Naive thymus-derived CD4-positive, alpha-beta T cell (primary cell): Measurements from ENCODE around the gene TOMM7. TPM values are rescaled to one million over a fixed set of nuclear protein-coding genes. Genes with fewer than 3 reads are reported as not detected.

Source experiments
- ATAC-seq: fragments of 150-1000 bp; cut with Tn5 transposase; 2 replicates; pipeline ENCODE4 v1.10.0; 2021; ENCODE audit warnings: mild to moderate bottlenecking, moderate library complexity
- CTCF ChIA-PET: fragments of 350-600 bp; sonication (Branson Sonifier 250); formaldehyde crosslinking; loops from one replicate; lab custom pipeline; 2021; ENCODE audit warnings: antibody characterized with exemption; lab: Charles Lee
- POLR2A ChIA-PET: fragments of 350-600 bp; sonication (Branson Sonifier 250); formaldehyde crosslinking; loops from one replicate; lab custom pipeline; 2021; ENCODE audit warnings: antibody characterized with exemption, inconsistent platforms; lab: Charles Lee
- DNase-seq, 9 donors: peaks; one replicate each; pipeline versions ENCODE4 v3.0.0 to v3.0.0-alpha.2; 2020 to 2022; ENCODE audit warnings: mixed read lengths in 1 of 9
- H3K27ac ChIP-seq: one replicate; pipeline ENCODE4 v1.7.0; 2013; ENCODE audit warnings: mild to moderate bottlenecking, low read depth, low read length, moderate library complexity
- H3K27me3 ChIP-seq, 2 donors: one replicate each; pipeline ENCODE4 v1.7.0; 2013; ENCODE audit warnings: low read length in 2 of 2, mild to moderate bottlenecking in 2 of 2, moderate library complexity in 2 of 2; ENCODE audit not compliant: control insufficient read depth in 2 of 2, insufficient read depth in 2 of 2
- H3K36me3 ChIP-seq, 3 experiments: 1 replicate in 2 of 3; 2 replicates in 1 of 3; pipeline ENCODE4 v1.7.0; 2013; ENCODE audit warnings: low read length in 3 of 3, mild to moderate bottlenecking in 3 of 3, moderate library complexity in 1 of 3; ENCODE audit not compliant: insufficient read depth in 3 of 3, control insufficient read depth in 2 of 3
- H3K4me1 ChIP-seq, 2 donors: one replicate each; pipeline ENCODE4 v1.7.0; 2013; ENCODE audit warnings: low read length in 2 of 2, mild to moderate bottlenecking in 2 of 2, moderate library complexity in 1 of 2; ENCODE audit not compliant: control insufficient read depth in 2 of 2, insufficient read depth in 2 of 2
- H3K4me3 ChIP-seq: 2 replicates; pipeline ENCODE4 v1.7.0; 2013; ENCODE audit warnings: mild to moderate bottlenecking, low read length
- H3K9me3 ChIP-seq, 3 experiments: 1 replicate in 2 of 3; 2 replicates in 1 of 3; pipeline ENCODE4 v1.7.0; 2013; ENCODE audit warnings: low read length in 3 of 3; ENCODE audit not compliant: control insufficient read depth in 2 of 3
- H3K27ac Mint-ChIP-seq, 9 donors: one replicate each; pipeline ENCODE4 v1.8.0; 2020 to 2022; ENCODE audit warnings: mixed read lengths in 9 of 9, mild to moderate bottlenecking in 8 of 9, moderate library complexity in 5 of 9, inconsistent platforms in 2 of 9
- H3K27me3 Mint-ChIP-seq, 5 donors: one replicate each; pipeline ENCODE4 v1.8.0; 2021 to 2022; ENCODE audit warnings: mixed read lengths in 5 of 5, mild to moderate bottlenecking in 1 of 5
- H3K36me3 Mint-ChIP-seq, 5 donors: one replicate each; pipeline ENCODE4 v1.8.0; 2020 to 2022; ENCODE audit warnings: mixed read lengths in 5 of 5, mild to moderate bottlenecking in 3 of 5, inconsistent platforms in 1 of 5
- H3K4me1 Mint-ChIP-seq, 7 donors: one replicate each; pipeline ENCODE4 v1.8.0; 2020 to 2022; ENCODE audit warnings: mixed read lengths in 7 of 7, mild to moderate bottlenecking in 3 of 7, inconsistent platforms in 1 of 7
- H3K4me3 Mint-ChIP-seq, 10 donors: one replicate each; pipeline ENCODE4 v1.8.0; 2020 to 2022; ENCODE audit warnings: mild to moderate bottlenecking in 10 of 10, mixed read lengths in 10 of 10, moderate library complexity in 6 of 10, inconsistent platforms in 2 of 10
- H3K9me3 Mint-ChIP-seq, 11 donors: one replicate each; pipeline ENCODE4 v1.8.0; 2020 to 2022; ENCODE audit warnings: mixed read lengths in 11 of 11, mild to moderate bottlenecking in 4 of 11, inconsistent platforms in 1 of 11, moderate library complexity in 1 of 11
- intact Hi-C, 2 donors: fragments of 100-400 bp; cut with micrococcal nuclease; formaldehyde crosslinking; loops; one replicate each; pipeline ENCODE4 v1.15.1; 2023
- polyA plus RNA-seq, 2 donors: library from polyadenylated mRNA; unstranded; fragments of 300-500 nt; fragmentation: Illumina TruSeq; gene quantifications; one replicate each; pipeline ENCODE4 v1.2.3, GENCODE V29; 2021
- total RNA-seq, 6 experiments: library from RNA in 5 of 6; stranded (reverse) in 5 of 6; gene quantifications; 1 replicate in 5 of 6; 2 replicates in 1 of 6; pipeline ENCODE4 v1.2.3 and lab custom pipeline; 2021 to 2026

Gene TOMM7
- total and polyA plus RNA-seq, 7 experiments from 2014 or later = 302 to 737 (median 498) TPM

DNA sequence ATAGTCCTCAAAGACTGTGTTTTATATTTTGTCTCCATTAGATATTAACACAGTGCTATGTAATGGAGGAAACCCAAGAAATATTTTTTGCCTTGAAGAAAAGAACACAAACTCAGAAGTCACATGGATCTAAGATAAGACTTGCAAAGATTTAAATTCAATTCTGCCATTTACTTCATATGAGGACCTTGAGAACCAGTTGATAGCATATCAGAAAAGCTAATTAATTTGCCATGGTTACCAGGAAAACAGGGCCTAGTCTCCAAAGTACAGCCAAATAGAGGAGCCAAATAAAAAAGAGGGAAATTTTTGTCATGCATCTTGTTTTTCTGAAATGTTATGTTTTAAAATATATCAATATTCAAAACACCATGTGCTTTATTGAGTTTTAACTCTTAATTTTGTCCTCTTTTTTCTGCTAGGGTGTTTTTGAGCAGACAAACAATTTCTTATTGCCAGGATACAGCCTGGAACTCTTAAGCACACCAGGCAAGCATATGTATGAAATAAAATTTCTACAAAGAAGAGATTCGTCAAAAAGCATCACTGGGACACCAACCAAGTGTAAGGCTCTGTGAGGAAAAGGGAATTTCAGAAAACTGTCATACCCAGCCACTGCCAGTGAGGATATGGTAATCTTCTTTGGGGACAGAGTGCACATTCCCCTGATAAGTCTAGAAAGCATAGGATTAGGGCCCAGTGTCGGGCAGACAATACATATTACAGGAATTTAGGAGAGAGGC is 10.6 kb upstream of the TOMM7 start:
- Histone ChIP-seq H3K4me1 (no peaks in the 10 kb centered on the region), H3K36me3 (no peaks in the 10 kb centered on the region), H3K27ac (no peak overlapping the region), H3K4me3 (no peak overlapping the region), H3K27me3 (no peaks in the 10 kb centered on the region), H3K9me3 (no peaks in the 10 kb centered on the region)
- DNase-seq (no peak), ATAC-seq (no peak)
- ChIA-PET CTCF (no interaction called here), POLR2A (interaction anchor here (1.6 kb wide), 1 partner anchor 10 kb away, joined by 4 read pairs; no protein-coding TSS in a partner anchor)
- peaks cover 0 to 4% (median 0%) of the 10 kb centered on the region in 5 donors for H3K36me3 Mint-ChIP-seq
- H3K4me3 Mint-ChIP-seq = no peak overlapping the region
- no peaks in the 10 kb centered on the region for H3K9me3 Mint-ChIP-seq
- H3K4me1 Mint-ChIP-seq = peaks cover 0 to 2% (median 0%) of the 10 kb centered on the region in 7 donors
- H3K27ac Mint-ChIP-seq = no peak overlapping the region
- intact Hi-C loops = no loop called here
- peaks cover 0 to 24% (median 8%) of the 10 kb centered on the region in 5 donors for H3K27me3 Mint-ChIP-seq

- Histone ChIP-seq H3K4me1 (no peaks in the 10 kb centered on the region), H3K36me3 (no peaks in the 10 kb centered on the region), H3K9me3 (no peaks in the 10 kb centered on the region), H3K4me3 (no peak overlapping the region), H3K27me3 (peaks cover 0 to 5% of the 10 kb centered on the region in 2 donors), H3K27ac (no peak overlapping the region)
- peaks cover 0 to 4% (median 0%) of the 10 kb centered on the region in 5 donors for H3K36me3 Mint-ChIP-seq
- no peaks in the 10 kb centered on the region for H3K9me3 Mint-ChIP-seq
- H3K4me3 Mint-ChIP-seq = no peak overlapping the region
- DNase-seq (no peak), ATAC-seq (no peak)
- ChIA-PET POLR2A (no interaction called here), CTCF (no interaction called here)
- H3K4me1 Mint-ChIP-seq = no peaks in the 10 kb centered on the region
- peaks cover 0 to 25% (median 5%) of the 10 kb centered on the region in 5 donors for H3K27me3 Mint-ChIP-seq
- intact Hi-C loops = no loop called here
- no peak overlapping the region for H3K27ac Mint-ChIP-seq
Observed at GRCh38 chr7:22832401-22832800, 9.8 kb upstream of the TOMM7 start.

DNA sequence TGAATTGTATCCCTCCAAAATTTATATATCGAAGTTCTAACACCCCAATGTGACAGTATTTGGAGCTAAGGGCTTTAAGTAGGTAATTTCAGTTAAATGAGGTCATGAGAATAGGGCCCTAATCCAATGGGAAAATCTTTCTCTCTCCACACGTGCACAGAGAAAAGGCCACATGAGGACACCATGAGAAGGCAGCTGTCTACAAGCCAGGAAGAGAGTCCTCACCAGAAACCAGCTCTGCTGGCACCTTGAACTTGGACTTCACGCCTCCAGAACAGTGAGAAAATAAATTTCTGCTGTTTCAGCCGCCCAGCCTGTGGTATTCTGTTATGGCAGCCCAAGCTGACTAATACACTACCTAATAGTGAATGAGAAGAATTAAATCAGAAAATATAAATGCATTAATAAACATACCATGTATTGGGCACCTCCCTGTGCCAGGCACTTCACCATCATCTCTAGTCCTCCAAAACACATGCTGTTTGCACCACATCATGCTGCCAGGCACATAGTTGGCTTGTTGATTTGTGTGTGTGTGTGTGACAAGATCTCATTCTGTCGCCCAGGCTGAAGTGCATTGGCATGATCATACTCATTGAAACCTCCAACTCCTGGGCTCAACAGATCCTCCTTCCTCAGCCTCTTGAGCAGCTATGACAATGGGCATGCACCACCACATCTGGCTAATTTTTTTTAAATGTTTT is 9.1 kb upstream of the TOMM7 start:
- POLR2A ChIA-PET = no interaction called here
- H3K4me1 Mint-ChIP-seq = no peaks in the 10 kb centered on the region
- no peaks in the 10 kb centered on the region for H3K4me1 ChIP-seq
- ATAC-seq (no peak), DNase-seq (no peak)
- H3K4me3 Mint-ChIP-seq = no peak overlapping the region
- intact Hi-C loops = no loop called here
- H3K27me3 Mint-ChIP-seq = peaks cover 0 to 27% (median 10%) of the 10 kb centered on the region in 5 donors
- H3K9me3 ChIP-seq = no peaks in the 10 kb centered on the region
- CTCF ChIA-PET = interaction anchor here (0.7 kb wide), 1 partner anchor 9 kb away, joined by 3 read pairs; the partner anchor contains the start of gene TOMM7
- no peak overlapping the region for H3K27ac ChIP-seq
- no peaks in the 10 kb centered on the region for H3K36me3 ChIP-seq
- H3K27ac Mint-ChIP-seq = no peak overlapping the region
- H3K9me3 Mint-ChIP-seq = peaks cover 0 to 1% (median 0%) of the 10 kb centered on the region in 11 donors
- peaks cover 0 to 4% (median 0%) of the 10 kb centered on the region in 5 donors for H3K36me3 Mint-ChIP-seq
- H3K4me3 ChIP-seq = no peak overlapping the region
- peaks cover 0 to 6% of the 10 kb centered on the region in 2 donors for H3K27me3 ChIP-seq

DNA sequence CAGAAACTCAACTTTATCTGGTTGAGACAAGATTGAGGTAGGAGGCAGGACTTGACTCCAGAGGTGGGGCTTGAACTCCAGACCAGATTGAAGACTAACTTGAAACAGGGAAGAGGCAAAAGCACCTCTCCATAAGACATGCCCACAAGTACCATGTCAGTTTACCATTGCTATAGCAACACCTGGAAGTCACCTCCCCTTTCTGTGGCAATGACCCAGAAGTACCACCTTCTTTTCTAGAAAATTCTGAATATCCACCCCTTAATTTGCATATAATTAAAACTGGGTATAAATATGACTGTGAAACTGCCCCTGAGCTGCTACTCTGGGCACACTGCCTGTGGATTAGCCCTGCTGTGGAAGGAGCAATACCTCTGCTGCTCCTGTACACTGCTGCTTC is 4.9 kb upstream of the TOMM7 start:
- peaks cover 0 to 6% (median 1%) of the 10 kb centered on the region in 5 donors for H3K36me3 Mint-ChIP-seq
- ChIA-PET CTCF (no interaction called here), POLR2A (no interaction called here)
- peaks cover 0 to 6% of the 10 kb centered on the region in 2 donors for H3K27me3 ChIP-seq
- no peak overlapping the region for H3K27ac Mint-ChIP-seq
- H3K4me3 ChIP-seq = no peak overlapping the region
- peaks cover 0 to under 1% (median 0%) of the 10 kb centered on the region in 3 experiments for H3K36me3 ChIP-seq
- H3K9me3 ChIP-seq = no peaks in the 10 kb centered on the region
- ATAC-seq (no peak), DNase-seq (no peak)
- peaks cover 0 to 14% (median 9%) of the 10 kb centered on the region in 7 donors for H3K4me1 Mint-ChIP-seq
- no peak overlapping the region for H3K4me3 Mint-ChIP-seq
- peaks cover 15 to 43% (median 23%) of the 10 kb centered on the region in 5 donors for H3K27me3 Mint-ChIP-seq
- H3K9me3 Mint-ChIP-seq = peaks cover 0 to 3% (median 0%) of the 10 kb centered on the region in 11 donors
- peaks cover 0 to 5% of the 10 kb centered on the region in 2 donors for H3K4me1 ChIP-seq
- H3K27ac ChIP-seq = no peak overlapping the region
- intact Hi-C loops = loop anchor here (10.0 kb wide), 2 partner anchors 467 to 707 kb away; partner anchors contain the start of genes MALSU1 (in 1 of the 2) and TRA2A (in 1 of the 2)

- ChIA-PET POLR2A (interaction anchor here (1.5 kb wide), 1 partner anchor 11 kb away, joined by 3 read pairs; no protein-coding TSS in a partner anchor), CTCF (interaction anchor here (1.1 kb wide), 1 partner anchor 229 kb away, joined by 3 read pairs; no protein-coding TSS in a partner anchor)
- no peak for ATAC-seq
- H3K9me3 Mint-ChIP-seq = peaks cover 0 to 3% (median 0%) of the 10 kb centered on the region in 11 donors
- Histone ChIP-seq H3K27me3 (peaks cover 0 to 6% of the 10 kb centered on the region in 2 donors), H3K9me3 (no peaks in the 10 kb centered on the region), H3K36me3 (peaks cover 0 to 4% (median 0%) of the 10 kb centered on the region in 3 experiments), H3K4me1 (peaks cover 0 to 6% of the 10 kb centered on the region in 2 donors), H3K4me3 (no peak overlapping the region), H3K27ac (no peak overlapping the region)
- H3K27me3 Mint-ChIP-seq = peaks cover 15 to 39% (median 23%) of the 10 kb centered on the region in 5 donors
- H3K4me3 Mint-ChIP-seq = no peak overlapping the region
- intact Hi-C loops = loop anchor here (10.0 kb wide), 2 partner anchors 468 to 708 kb away; partner anchors contain the start of genes MALSU1 (in 1 of the 2) and TRA2A (in 1 of the 2)
- DNase-seq = no peak
- H3K4me1 Mint-ChIP-seq = peaks cover 0 to 19% (median 15%) of the 10 kb centered on the region in 7 donors
- H3K27ac Mint-ChIP-seq = no peak overlapping the region
- peaks cover 0 to 7% (median 2%) of the 10 kb centered on the region in 5 donors for H3K36me3 Mint-ChIP-seq
Observed at GRCh38 chr7:22826593-22826992, 3.9 kb upstream of the TOMM7 start.

- no peak for DNase-seq
- Mint-ChIP-seq H3K4me3 (no peak overlapping the region), H3K27ac (no peak overlapping the region), H3K9me3 (peaks cover 0 to 3% (median 0%) of the 10 kb centered on the region in 11 donors), H3K4me1 (peaks cover 11 to 38% (median 27%) of the 10 kb centered on the region in 7 donors), H3K27me3 (peaks cover 15 to 39% (median 20%) of the 10 kb centered on the region in 5 donors), H3K36me3 (peaks cover 0 to 10% (median 2%) of the 10 kb centered on the region in 5 donors)
- Histone ChIP-seq H3K4me3 (no peak overlapping the region), H3K4me1 (peaks cover 5 to 17% of the 10 kb centered on the region in 2 donors), H3K9me3 (no peaks in the 10 kb centered on the region), H3K27me3 (peaks cover 0 to 6% of the 10 kb centered on the region in 2 donors), H3K36me3 (peaks cover 0 to 4% (median 0%) of the 10 kb centered on the region in 3 experiments), H3K27ac (no peak overlapping the region)
- no peak for ATAC-seq
- intact Hi-C loops = loop anchor here (10.0 kb wide), 2 partner anchors 470 to 710 kb away; partner anchors contain the start of genes MALSU1 (in 1 of the 2) and TRA2A (in 1 of the 2)
- POLR2A ChIA-PET = interaction anchor here (0.8 to 1.1 kb wide), 2 partner anchors 21 to 184 kb away, joined by 3 read pairs; no protein-coding TSS in a partner anchor
- CTCF ChIA-PET = no interaction called here
Observed at GRCh38 chr7:22824760-22825159, 2.1 kb upstream of the TOMM7 start.
